HL-60 (cell line): ENCODE measurements around the gene STARD4.

Experiments
- CTCF ChIP-seq: IDR thresholded peaks from one replicate; pipeline ENCODE4 v1.5.1; 2011; ENCODE audit warnings: low read length, control low read depth, inconsistent platforms; ENCODE audit not compliant: insufficient read depth
- POLR2AphosphoS5 ChIP-seq: IDR thresholded peaks from 2 replicates; pipeline ENCODE4 v1.6.1; 2012; ENCODE audit warnings: low read depth
- SPI1 ChIP-seq: IDR thresholded peaks from 2 replicates; pipeline ENCODE4 v1.6.1; 2012; ENCODE audit warnings: low read depth, mild to moderate bottlenecking, borderline replicate concordance

- TF ChIP-seq CTCF (no peak), POLR2AphosphoS5 (no peak), SPI1 (no peak)
Observed at GRCh38 chr5:111557686-111558085, 45.4 kb upstream of the STARD4 start.
